Left renal pelvis (tissue), 4 donors: ENCODE measurements around the gene FRMD3. TPM values are rescaled to one million over a fixed set of nuclear protein-coding genes. Genes with fewer than 3 reads are reported as not detected.
"Not testable (repeated sequence)": the region's sequence is repeated elsewhere in the genome, so short reads cannot be mapped to it uniquely, and the experiment has no call there.

Experiments used
- DNase-seq, 4 donors: peaks; one replicate each; pipeline ENCODE4 v3.0.0-alpha.2; 2013; ENCODE audit warnings: low read depth in 4 of 4, low spot score in 3 of 4
- polyA plus RNA-seq, 4 donors: library from polyadenylated mRNA; unstranded; fragments of 120-200 nt; gene quantifications; one replicate each; pipeline ENCODE4 v1.2.1, GENCODE V29; 2013; ENCODE audit not compliant: insufficient read length in 4 of 4

FRMD3 gene
- polyA plus RNA-seq, 4 donors, result 2.8 to 27.4 (median 20.6) TPM

DNA sequence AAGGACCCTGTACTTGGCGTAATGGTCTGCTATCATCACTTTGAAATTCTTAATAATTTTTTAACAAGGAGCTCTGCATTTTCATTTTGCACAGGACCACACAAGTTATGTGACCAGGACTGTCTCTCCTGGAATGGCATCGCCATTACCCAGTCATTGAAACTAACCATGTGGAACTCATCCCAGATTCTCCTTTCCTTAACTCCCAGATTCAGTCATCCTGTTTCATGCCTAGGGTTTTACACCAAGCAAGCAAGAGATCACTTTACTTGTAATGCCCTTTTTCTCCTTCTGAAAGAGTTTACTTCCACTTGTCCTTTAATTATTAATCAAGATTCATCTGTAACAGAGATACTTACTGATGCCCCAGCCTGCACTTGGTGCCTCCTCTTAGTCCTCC lies 12.0 kb downstream of the FRMD3 start:
- DNase-seq, result no peak

DNA sequence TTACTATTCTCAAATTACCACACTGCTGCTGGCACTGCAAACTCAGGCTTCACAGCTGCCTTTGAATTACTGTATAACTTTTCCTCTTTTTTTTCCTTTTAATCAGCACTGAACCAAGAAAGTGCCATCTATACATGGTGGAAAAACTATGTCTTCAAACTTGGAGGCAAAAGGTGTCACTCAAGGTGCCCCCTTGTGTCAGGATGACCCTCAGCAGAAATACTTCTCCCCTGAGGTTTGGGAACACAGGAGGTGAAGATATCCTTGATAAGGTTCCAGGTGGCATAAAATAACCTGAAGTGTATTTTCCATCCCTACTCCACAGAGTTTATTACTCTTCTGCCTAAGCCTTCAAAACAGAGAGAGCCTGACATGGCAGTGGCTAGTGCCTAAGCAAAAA lies 14.5 kb downstream of the FRMD3 start:
- no peak for DNase-seq

DNA sequence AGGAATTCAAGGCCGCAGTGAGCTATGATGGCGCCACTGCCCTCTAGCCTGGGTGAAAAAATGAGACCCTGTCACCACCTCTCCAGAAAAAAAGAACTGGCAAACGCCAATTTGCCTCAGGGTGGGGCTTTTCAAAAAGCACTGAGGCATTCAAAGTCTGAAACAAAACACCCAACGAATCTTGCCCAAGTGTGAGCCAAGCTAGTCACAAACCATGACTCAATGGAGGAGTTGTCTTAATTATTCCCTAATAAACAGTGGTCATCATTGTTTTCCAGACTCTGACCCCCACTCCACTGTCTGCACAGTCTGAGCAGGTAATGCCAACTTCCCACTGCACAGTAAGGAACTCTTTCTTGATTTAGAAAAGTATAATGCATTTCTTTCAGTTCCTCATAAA lies 16.8 kb downstream of the FRMD3 start:
- no peak for DNase-seq

DNA sequence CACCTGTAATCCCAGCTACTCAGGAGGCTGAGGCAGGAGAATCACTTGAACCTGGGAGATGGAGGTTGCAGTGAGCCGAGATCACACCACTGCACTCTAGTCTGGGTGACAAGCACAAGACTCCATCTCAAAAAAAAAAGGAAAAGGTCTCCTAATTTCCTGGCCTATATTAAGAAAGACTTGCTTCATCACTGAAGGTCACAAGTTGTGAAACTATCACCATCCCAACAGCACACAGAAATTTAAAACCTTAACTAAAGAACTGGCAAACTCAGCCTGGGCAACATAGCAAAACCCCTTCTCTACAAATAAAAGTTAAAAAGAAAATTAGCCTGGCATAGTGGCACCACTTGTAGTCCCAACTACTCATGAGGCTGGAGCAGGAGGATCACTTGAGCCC lies 17.2 kb downstream of the FRMD3 start:
- no peak for DNase-seq

DNA sequence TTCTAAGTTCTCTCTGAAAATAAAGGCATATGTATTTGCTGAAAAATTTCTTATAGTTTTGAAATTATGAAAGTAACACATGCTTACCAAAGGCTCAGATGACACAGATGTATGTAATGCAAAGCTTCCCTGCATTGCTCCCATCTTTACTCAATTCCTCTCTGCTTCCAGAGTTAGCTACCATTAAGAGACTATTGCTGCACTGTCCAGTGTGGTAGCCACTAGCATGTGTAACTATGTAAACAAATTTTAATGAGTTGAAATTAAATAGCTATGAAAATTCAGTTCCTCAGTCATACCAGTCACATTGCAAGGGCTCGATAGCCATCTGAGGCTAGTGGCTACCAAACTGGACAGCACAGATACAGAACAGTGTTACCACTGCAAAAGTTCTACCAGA lies 17.9 kb downstream of the FRMD3 start:
- DNase-seq, result no peak

DNA sequence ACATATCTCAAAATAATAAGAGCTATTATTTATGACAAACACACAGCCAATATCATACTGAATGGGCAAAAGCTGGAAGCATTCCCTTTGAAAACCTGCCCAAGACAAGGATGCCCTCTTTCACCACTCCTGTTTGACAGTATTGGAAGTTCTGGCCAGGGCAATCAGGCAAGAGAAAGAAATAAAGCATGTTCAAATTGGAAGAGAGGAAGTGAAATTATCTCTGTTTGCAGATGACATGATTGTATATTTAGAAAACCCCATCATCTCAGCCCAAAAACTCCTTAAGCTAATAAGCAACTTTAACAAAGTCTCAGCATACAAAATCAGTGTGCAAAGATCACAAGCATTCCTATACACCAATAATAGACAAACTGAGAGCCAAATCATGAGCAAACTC lies 20.2 kb downstream of the FRMD3 start:
- DNase-seq, result not testable (repeated sequence)

DNA sequence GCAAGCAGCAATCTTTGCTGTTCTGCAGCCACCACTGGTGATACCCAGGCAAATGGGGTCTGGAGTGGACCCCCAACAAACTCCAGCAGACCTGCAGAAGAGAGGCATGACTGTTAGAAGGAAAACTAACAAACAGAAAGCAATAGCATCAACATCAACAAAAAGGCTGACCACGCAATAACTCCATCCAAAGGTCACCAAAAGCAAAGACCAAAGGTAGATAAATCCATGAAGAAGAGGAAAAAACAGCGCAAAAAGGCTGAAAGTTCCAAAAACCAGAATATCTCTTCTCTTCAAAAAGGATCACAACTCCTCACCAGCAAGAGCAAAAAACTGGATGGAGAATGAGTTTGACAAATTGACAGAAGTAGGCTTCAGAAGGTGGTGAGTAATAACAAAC lies 23.4 kb downstream of the FRMD3 start:
- DNase-seq, result no peak

DNA sequence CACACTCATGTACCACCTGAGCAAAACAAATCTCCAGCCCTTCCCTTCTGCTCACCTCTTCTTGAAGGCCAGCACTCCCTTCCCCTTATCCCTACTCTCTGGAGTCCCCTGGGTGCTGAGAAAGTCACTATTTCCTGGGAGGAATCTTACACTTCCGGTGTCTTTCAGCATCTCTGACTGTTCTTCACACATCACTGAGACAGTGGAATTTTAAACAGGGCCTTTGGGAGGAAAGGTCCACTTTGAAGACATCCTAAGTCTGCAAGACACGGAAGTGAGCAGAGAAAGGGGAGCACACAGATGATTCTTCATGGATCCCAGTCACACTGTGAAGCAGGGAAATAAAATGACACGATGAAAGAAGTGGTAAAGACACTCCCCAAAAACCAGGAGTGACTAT lies 25.6 kb downstream of the FRMD3 start:
- DNase-seq, result no peak

DNA sequence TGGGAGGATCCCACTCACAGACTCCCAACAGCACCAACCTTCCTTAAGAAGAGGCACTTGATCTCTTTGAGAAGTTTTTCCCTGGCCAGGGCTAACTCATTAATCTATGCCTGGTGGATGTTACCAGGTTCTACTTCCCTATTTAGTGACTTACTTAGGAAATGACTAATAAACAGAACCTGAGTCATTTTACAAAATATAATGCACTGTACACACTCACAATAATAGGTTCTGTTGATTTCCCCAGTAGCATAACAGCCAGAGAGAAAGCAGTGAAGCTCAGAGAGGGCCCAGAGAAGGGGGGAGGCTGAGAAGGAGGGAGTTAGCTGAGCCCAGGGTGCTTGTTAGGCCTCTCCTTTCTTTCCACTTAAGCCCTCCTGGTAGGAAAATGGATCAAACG lies 27.1 kb downstream of the FRMD3 start:
- no peak for DNase-seq

DNA sequence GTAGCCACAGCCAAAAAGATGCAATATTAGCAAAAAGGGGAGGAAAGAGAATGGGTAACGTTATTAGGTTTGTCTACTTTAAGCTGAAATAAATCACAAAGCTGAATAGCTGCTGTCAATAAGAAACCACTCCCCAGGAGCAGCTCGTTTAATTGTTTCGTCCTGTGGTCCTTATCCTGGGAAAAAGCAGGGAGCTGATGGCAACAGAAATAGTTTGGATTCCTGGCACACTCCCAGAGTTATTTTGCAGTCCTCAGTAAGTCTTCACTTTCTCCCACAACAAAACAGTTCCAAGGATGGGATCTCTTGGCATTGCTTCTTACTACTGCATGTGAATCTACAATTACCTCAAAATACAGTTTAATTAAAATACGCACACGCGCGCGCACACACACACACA lies 28.8 kb downstream of the FRMD3 start:
- DNase-seq, result peak in 1 of 4 donors; percentile 31

DNA sequence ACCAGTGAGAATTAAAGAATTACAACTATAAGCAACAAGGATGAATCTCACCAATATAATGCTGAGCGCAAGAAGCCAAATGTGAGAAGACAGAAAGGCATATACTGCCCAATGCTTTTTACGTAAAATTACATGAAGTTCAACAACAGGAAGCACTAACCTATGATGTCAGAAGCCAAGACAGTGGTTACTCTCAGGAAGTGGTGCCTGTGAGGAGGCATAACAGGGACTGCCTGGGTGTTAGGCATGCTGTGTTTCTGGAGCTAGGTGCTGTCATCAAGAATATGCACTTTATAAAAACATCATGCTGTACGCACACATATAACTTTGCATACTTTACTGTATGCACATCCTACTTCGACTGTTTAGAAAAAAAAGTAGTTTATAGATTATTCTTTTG lies 30.1 kb downstream of the FRMD3 start:
- DNase-seq, result no peak

DNA sequence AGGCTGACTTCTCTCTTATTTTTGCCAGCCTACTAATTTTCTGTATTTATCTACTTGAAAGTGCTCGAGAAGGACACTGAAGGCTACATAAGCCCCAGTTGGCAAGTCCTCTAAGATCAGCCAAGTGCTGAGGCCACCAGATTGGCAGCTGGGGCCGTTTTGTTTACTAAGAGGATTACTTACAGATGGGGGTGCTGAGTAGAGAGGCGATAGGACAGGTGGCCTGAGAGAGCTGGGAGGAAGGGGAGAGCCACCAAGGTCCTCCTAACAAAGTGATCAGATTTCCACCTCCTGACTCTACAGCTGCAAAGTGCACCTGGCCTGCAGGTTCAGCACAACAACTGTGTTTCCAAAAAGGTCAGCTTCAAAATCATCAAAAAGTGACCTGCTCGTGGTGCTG lies 32.9 kb downstream of the FRMD3 start:
- no peak for DNase-seq

DNA sequence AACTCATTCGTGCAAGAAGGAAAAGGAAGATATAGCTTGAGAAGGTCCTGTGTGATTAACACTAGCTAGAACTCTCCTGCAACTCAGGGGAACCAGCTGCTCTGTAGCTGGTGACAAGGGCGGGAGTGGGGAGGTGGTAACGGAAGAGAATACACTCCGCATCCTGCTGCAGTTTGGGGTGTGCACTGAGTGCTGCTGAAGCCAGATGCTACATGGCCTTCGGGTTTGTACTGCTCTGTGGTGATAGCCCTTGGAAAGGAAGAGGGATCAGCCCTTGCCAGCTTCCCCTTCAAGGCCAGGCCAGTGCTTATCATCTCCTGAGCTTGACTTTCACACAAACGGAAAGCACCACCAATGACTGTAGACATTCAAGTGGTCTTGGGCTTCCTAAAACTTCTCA lies 34.3 kb downstream of the FRMD3 start:
- no peak for DNase-seq

DNA sequence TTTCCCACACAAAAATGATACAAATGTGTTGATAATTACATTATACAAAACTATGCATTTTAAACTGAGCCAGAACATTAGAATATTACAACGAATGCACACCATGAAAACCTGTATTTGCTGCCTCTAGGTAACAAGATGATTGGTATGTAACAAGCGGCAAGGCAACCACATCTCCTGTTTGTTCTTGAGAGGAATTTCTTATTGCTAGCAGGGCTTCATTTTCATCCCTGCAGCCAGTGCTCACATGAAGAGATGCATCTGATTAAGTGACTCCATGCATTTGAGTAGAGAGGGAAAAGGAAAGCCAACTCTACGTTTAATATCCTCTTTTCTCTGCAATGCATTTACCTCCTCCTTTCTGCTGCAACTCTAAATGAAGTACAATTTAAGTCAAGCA lies 36.6 kb downstream of the FRMD3 start:
- DNase-seq, result no peak

DNA sequence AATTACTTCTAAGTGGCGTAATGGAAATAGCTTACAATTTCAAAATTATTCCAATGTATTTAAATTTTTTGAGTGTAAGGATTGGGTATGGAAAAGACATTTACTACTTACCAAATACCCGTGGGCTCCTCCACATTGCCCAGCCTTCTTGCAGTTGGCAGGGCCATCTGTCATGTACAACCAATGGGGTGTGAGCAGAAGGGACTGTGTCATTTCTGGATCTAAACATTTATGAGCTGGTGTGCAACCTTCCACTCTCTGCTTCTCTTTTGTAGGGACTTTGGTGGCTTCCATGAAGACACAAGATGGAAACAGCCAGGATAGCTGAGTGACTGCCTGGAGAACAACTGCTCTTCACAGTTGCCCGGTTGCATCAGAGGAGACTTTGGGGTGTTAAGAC lies 40.8 kb downstream of the FRMD3 start:
- no peak for DNase-seq

DNA sequence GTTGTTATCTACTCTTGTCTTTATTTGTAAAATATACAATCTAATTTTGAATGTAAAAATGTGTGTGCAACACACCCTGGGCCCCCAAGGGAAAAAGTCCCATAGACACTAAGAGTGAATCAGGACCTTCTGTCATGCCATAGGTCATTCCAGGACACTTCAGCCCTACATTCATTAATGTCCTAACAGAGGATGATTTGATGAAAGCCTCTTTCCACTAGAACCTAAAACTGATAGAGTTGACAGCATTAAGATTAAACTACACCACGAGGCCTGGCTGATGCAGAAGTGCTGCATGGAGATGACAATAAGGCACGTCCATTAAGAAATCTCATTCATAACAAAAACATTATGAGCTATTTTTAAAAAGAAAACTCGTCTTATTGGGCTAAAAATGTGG lies 46.2 kb downstream of the FRMD3 start:
- DNase-seq, result no peak

DNA sequence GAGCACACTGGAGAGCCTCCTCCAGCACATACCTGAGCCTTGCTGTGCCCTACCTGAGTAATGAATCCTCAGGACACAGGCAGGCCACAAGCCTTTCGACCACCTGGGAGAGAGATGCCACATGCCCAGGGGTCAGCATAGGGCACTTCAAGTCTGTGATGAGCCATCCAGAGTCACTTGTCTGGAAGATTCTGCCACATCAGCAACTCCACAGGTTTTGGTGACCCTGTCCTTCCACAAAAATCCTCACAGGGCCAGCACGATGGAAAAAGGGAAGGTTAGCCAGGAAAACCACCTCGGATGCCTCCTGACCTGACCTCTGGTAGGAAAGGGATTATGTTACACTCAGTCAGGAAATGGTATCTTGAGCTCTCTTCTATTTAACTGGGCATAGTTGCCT lies 46.8 kb downstream of the FRMD3 start:
- DNase-seq, result no peak

DNA sequence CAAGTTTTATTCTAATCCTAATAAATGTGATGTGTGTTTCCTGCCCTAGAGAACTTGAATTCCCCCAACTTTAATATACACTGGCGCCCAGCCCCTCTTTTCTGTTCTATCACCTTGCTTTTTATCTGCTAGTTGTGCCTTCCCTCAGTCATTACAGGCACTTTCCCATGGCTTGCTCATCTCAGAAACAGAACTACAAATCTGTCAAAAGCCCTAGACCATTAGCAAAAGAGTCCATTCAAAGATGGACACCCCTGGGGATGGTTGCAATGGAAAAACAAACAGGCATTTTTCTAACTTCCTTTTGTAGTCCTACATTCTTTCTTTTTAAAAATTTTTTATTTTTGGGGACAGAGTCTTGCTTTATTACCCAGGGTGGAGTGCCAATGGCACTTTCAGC lies 48.2 kb downstream of the FRMD3 start:
- DNase-seq, result no peak

DNA sequence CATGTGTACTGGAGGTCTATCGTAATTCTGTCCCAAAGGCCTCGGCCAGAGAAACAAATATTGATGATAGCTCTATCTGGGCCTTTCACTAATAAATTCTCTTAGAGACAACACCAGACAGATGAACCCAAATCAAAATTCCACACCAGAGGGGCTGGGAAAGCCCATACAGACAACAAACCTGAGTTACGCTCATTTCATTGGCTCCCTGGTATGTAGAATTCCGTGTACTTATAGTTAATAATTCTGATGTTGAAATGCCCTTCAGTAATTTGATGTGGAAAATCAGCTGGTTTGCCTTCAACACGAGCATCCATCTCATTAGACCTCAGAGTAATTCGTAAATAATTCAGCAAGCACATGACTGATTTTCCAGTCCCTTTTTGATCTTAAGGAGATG lies 53.2 kb downstream of the FRMD3 start:
- DNase-seq, result no peak

DNA sequence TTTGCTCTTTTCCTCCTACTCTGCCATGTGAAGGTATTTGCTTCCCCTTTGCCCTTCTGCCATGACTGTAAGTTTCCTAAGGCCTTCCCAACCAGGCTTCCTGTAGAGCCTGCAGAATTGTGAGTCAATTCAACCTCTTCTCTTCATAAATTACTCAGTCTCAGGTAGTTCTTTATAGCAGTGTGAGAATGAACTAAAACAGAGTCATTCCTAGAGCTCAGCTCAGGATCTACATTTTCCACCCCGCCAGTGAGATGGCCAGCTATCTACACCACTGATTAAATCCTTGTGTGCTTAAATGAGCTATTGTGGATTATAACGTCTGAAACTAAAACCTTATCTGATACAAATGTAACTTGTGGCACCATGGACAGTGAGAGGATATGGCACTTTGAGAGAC lies 55.0 kb downstream of the FRMD3 start:
- DNase-seq, result no peak

DNA sequence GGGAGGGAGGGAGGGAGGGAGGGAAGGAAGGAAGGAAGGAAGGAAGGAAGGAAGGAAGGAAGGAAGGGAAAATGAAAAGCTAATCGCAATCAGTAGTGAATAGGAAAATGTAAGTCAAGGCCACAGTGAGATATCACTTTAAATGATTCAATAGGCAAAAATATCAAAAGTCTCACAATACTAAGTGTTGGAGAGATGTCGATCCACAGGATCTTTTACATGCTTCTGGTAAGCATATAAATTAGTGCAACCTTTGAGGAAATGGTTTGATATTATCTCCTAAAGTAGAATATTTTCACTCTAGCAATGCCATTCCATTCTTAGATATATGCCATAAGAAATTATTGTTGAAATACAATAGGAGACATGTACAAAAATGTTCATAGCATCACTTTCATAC lies 58.4 kb downstream of the FRMD3 start:
- DNase-seq, result no peak

DNA sequence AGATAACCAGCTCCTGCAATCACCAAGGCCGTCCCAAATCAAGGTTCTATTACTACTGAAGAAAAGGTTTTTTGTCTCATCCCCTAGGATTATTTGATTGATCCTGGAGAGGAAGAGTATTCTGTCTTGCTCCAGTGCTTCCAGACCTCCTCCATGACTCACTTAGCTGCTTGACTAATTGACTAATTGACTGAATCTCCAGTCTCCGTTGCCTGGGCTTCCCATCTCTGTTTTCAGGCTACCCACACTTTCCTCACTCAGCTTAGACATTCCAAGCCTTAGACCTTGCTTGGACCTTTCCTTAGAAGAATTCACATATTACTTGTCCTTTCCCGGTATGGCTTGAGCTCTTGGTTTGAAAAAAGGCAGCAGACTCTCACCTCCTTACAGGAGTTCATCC lies 60.6 kb downstream of the FRMD3 start:
- no peak for DNase-seq

DNA sequence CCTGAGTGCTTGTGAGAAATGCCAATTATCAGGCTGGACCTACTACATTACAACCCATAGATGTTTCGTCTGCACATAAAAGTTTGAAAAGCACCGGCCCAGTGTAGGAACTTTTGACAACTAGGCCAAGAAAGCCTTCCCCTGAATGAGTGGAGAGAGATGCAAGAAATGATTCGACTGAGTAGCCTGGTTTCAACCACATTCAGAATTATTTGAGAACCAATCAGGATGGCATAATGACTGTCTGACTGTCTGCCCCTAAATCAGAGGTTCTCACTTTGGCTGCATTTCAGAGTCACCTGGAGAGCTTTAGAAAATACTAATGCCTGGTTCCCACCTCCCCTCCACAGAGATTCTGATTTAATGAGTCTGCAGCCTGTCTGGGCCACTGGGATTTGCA lies 61.1 kb downstream of the FRMD3 start:
- DNase-seq, result no peak

DNA sequence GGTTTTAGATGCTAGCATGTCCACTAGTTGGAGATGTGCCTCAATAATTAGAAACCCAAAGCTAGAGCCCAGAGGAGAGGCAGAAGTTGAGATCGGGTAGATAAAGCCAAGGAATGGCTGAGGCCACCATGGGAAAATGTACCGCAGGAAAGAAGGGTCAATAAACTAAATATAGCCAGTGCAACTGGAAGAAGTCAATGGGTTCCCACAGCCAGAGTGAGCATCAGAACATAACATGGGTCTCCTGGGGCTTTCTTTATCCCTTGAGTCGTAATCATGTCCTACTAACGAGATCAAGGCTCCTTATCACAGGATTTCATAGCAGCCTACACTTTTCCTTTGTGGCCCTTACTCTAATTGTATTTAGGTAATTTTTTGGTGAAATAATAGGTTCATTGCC lies 61.7 kb downstream of the FRMD3 start:
- no peak for DNase-seq
